WTC11 (cell line): ENCODE data around the gene FAM200B. TPM values are rescaled to one million over a fixed set of nuclear protein-coding genes. Genes with fewer than 3 reads are reported as not detected.

Experiments used
- ATAC-seq: fragments of 200-7000 bp; cut with Tn5 transposase; 2 replicates; pipeline ENCODE4 v1.10.0; 2021; ENCODE audit warnings: mild to moderate bottlenecking, moderate library complexity
- CTCF ChIA-PET: fragments of 300-600 bp; sonication (Branson Sonifier 250); formaldehyde crosslinking; loops from one replicate; lab custom pipeline; 2021; ENCODE audit warnings: antibody characterized with exemption; lab: Charles Lee
- POLR2A ChIA-PET: fragments of 350-600 bp; sonication (Branson Sonifier 250); formaldehyde crosslinking; loops from one replicate; lab custom pipeline; 2021; ENCODE audit warnings: antibody characterized with exemption; lab: Charles Lee
- DNase-seq: peaks from one replicate; pipeline ENCODE4 v3.0.0; 2021; ENCODE audit warnings: low spot score
- H3K27ac Mint-ChIP-seq: 2 replicates; pipeline ENCODE4 v1.8.0; 2021; ENCODE audit warnings: mixed read lengths
- H3K27me3 Mint-ChIP-seq: 2 replicates; pipeline ENCODE4 v1.8.0; 2021; ENCODE audit warnings: low read depth, mild to moderate bottlenecking, moderate library complexity, mixed read lengths
- H3K36me3 Mint-ChIP-seq: 2 replicates; pipeline ENCODE4 v1.8.0; 2021; ENCODE audit warnings: mixed read lengths
- H3K4me1 Mint-ChIP-seq: 2 replicates; pipeline ENCODE4 v1.8.0; 2022; ENCODE audit warnings: mixed read lengths
- H3K4me3 Mint-ChIP-seq: 2 replicates; pipeline ENCODE4 v1.8.0; 2021; ENCODE audit warnings: mild to moderate bottlenecking, moderate library complexity, mixed read lengths
- H3K9me3 Mint-ChIP-seq: 2 replicates; pipeline ENCODE4 v1.8.0; 2021; ENCODE audit warnings: mixed read lengths
- GRHL2 ChIP-seq: fragments of 250-450 bp; sonication (Bioruptor Pico); IDR thresholded peaks from 2 replicates; pipeline ENCODE4 v1.8.0; 2022; ENCODE audit warnings: mild to moderate bottlenecking, moderate library complexity; ENCODE audit not compliant: insufficient replicate concordance, severe bottlenecking
- KAT7 ChIP-seq: sonication (generic); formaldehyde crosslinking; IDR thresholded peaks from 2 replicates; pipeline ENCODE4 v1.8.1; 2023; ENCODE audit warnings: missing genetic modification reagents, mild to moderate bottlenecking, borderline replicate concordance
- PRRX2 ChIP-seq: fragments of 250-450 bp; sonication (Bioruptor Pico); IDR thresholded peaks from 2 replicates; pipeline ENCODE4 v1.8.0; 2021; ENCODE audit warnings: mild to moderate bottlenecking
- SMAD3 ChIP-seq: sonication (generic); formaldehyde crosslinking; IDR thresholded peaks from 2 replicates; pipeline ENCODE4 v1.8.0; 2022; ENCODE audit warnings: missing genetic modification reagents, mild to moderate bottlenecking, borderline replicate concordance
- TCF7 ChIP-seq: sonication (generic); formaldehyde crosslinking; IDR thresholded peaks from 2 replicates; pipeline ENCODE4 v1.8.0; 2022; ENCODE audit warnings: mild to moderate bottlenecking, low read depth, missing genetic modification reagents, moderate library complexity
- TP53 ChIP-seq: sonication (generic); formaldehyde crosslinking; IDR thresholded peaks from 2 replicates; pipeline ENCODE4 v1.8.1; 2023; ENCODE audit warnings: mild to moderate bottlenecking, missing genetic modification reagents
- ZBTB43 ChIP-seq: sonication (generic); formaldehyde crosslinking; IDR thresholded peaks from 2 replicates; pipeline ENCODE4 v1.8.1; 2023; ENCODE audit warnings: mild to moderate bottlenecking, missing genetic modification reagents
- ZNF121 ChIP-seq: sonication (generic); formaldehyde crosslinking; IDR thresholded peaks from 2 replicates; pipeline ENCODE4 v1.8.0; 2023; ENCODE audit warnings: missing genetic modification reagents
- ZNF232 ChIP-seq: sonication (generic); formaldehyde crosslinking; IDR thresholded peaks from 2 replicates; pipeline ENCODE4 v1.8.0; 2022; ENCODE audit warnings: mild to moderate bottlenecking, missing genetic modification reagents
- ZNF671 ChIP-seq: fragments of 250-450 bp; sonication (Bioruptor Pico); IDR thresholded peaks from 2 replicates; pipeline ENCODE4 v1.8.0; 2021; ENCODE audit warnings: mild to moderate bottlenecking
- total RNA-seq: library from RNA; stranded (reverse); gene quantifications from 3 replicates; pipeline ENCODE4 v1.2.3, GENCODE V29; 2021
- TF ChIP-seq, protein P1 (sequence below): fragments of 250-450 bp; sonication (Bioruptor Pico); IDR thresholded peaks from 2 replicates; pipeline ENCODE4 v1.9.0; 2021; ENCODE audit warnings: mild to moderate bottlenecking, borderline replicate concordance
- TF ChIP-seq, protein P2 (sequence below): sonication (generic); formaldehyde crosslinking; conservative IDR thresholded peaks from 2 replicates; pipeline ENCODE4 v1.8.1; 2023; ENCODE audit warnings: mild to moderate bottlenecking, low read depth, missing genetic modification reagents, moderate library complexity
- TF ChIP-seq, protein P3 (sequence below): sonication (generic); formaldehyde crosslinking; IDR thresholded peaks from 2 replicates; pipeline ENCODE4 v1.8.0; 2023; ENCODE audit warnings: missing genetic modification reagents
- TF ChIP-seq, protein P4 (sequence below): sonication (generic); formaldehyde crosslinking; IDR thresholded peaks from 2 replicates; pipeline ENCODE4 v1.8.1; 2023; ENCODE audit warnings: mild to moderate bottlenecking, missing genetic modification reagents, moderate library complexity

Gene FAM200B
- total RNA-seq, 1 experiment from 2014 or later: 28.4 TPM

DNA sequence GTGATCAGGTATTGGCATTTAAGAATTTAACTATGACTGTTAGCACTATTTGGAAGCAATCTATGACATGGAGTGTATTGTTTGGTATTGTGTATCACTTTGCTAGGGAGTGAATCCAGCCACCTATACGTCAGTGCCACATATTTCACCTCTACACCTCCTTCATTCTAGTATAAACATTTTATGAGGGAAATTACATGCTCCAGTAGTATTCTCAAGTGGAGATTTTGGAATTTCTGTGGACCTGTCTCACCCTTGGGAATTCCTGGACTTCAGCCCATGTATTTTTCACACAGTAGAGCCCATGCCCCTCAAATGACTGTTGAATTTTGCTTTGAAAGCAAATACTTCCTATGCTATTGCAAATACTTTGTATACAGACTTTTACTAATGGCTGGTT lies 32.5 kb downstream of the FAM200B start:
- POLR2A ChIA-PET: no interaction called here
- H3K36me3 Mint-ChIP-seq: no peaks in the 10 kb centered on the region
- H3K9me3 Mint-ChIP-seq: no peaks in the 10 kb centered on the region
- no peak for ATAC-seq
- no peak overlapping the region for H3K4me3 Mint-ChIP-seq
- TF ChIP-seq ZNF121 (CRISPR knock-in tag) (no peak), ZNF232 (CRISPR knock-in tag) (no peak), TCF7 (CRISPR knock-in tag) (no peak), GRHL2 (CRISPR knock-in tag) (no peak), ZBTB43 (CRISPR knock-in tag) (no peak), ZNF671 (CRISPR knock-in tag) (no peak), PRRX2 (CRISPR knock-in tag) (no peak), TP53 (CRISPR knock-in tag) (no peak)
- TF ChIP-seq, protein P1, sequence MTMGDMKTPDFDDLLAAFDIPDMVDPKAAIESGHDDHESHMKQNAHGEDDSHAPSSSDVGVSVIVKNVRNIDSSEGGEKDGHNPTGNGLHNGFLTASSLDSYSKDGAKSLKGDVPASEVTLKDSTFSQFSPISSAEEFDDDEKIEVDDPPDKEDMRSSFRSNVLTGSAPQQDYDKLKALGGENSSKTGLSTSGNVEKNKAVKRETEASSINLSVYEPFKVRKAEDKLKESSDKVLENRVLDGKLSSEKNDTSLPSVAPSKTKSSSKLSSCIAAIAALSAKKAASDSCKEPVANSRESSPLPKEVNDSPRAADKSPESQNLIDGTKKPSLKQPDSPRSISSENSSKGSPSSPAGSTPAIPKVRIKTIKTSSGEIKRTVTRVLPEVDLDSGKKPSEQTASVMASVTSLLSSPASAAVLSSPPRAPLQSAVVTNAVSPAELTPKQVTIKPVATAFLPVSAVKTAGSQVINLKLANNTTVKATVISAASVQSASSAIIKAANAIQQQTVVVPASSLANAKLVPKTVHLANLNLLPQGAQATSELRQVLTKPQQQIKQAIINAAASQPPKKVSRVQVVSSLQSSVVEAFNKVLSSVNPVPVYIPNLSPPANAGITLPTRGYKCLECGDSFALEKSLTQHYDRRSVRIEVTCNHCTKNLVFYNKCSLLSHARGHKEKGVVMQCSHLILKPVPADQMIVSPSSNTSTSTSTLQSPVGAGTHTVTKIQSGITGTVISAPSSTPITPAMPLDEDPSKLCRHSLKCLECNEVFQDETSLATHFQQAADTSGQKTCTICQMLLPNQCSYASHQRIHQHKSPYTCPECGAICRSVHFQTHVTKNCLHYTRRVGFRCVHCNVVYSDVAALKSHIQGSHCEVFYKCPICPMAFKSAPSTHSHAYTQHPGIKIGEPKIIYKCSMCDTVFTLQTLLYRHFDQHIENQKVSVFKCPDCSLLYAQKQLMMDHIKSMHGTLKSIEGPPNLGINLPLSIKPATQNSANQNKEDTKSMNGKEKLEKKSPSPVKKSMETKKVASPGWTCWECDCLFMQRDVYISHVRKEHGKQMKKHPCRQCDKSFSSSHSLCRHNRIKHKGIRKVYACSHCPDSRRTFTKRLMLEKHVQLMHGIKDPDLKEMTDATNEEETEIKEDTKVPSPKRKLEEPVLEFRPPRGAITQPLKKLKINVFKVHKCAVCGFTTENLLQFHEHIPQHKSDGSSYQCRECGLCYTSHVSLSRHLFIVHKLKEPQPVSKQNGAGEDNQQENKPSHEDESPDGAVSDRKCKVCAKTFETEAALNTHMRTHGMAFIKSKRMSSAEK (CRISPR knock-in tag): no peak
- TF ChIP-seq, protein P2, sequence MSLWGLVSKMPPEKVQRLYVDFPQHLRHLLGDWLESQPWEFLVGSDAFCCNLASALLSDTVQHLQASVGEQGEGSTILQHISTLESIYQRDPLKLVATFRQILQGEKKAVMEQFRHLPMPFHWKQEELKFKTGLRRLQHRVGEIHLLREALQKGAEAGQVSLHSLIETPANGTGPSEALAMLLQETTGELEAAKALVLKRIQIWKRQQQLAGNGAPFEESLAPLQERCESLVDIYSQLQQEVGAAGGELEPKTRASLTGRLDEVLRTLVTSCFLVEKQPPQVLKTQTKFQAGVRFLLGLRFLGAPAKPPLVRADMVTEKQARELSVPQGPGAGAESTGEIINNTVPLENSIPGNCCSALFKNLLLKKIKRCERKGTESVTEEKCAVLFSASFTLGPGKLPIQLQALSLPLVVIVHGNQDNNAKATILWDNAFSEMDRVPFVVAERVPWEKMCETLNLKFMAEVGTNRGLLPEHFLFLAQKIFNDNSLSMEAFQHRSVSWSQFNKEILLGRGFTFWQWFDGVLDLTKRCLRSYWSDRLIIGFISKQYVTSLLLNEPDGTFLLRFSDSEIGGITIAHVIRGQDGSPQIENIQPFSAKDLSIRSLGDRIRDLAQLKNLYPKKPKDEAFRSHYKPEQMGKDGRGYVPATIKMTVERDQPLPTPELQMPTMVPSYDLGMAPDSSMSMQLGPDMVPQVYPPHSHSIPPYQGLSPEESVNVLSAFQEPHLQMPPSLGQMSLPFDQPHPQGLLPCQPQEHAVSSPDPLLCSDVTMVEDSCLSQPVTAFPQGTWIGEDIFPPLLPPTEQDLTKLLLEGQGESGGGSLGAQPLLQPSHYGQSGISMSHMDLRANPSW (CRISPR knock-in tag): no peak
- TF ChIP-seq, protein P3, sequence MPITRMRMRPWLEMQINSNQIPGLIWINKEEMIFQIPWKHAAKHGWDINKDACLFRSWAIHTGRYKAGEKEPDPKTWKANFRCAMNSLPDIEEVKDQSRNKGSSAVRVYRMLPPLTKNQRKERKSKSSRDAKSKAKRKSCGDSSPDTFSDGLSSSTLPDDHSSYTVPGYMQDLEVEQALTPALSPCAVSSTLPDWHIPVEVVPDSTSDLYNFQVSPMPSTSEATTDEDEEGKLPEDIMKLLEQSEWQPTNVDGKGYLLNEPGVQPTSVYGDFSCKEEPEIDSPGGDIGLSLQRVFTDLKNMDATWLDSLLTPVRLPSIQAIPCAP (CRISPR knock-in tag): no peak
- TF ChIP-seq, all 79 proteins: peak for 0
- DNase-seq: no peak
- CTCF ChIA-PET: interaction anchor here (1.3 kb wide), 1 partner anchor 23 kb away, joined by 3 read pairs; no protein-coding TSS in a partner anchor
- H3K27ac Mint-ChIP-seq: no peak overlapping the region
- H3K4me1 Mint-ChIP-seq: peaks cover 7% of the 10 kb centered on the region
- no peaks in the 10 kb centered on the region for H3K27me3 Mint-ChIP-seq

- TF ChIP-seq ZNF232 (CRISPR knock-in tag): no peak
- TF ChIP-seq, protein P4, sequence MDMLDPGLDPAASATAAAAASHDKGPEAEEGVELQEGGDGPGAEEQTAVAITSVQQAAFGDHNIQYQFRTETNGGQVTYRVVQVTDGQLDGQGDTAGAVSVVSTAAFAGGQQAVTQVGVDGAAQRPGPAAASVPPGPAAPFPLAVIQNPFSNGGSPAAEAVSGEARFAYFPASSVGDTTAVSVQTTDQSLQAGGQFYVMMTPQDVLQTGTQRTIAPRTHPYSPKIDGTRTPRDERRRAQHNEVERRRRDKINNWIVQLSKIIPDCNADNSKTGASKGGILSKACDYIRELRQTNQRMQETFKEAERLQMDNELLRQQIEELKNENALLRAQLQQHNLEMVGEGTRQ: no peak
- TF ChIP-seq KAT7 (CRISPR knock-in tag): no peak
- no peak for TF ChIP-seq SMAD3 (CRISPR knock-in tag)
- DNase-seq (no peak), ATAC-seq (no peak)
- Mint-ChIP-seq H3K4me3 (no peak overlapping the region), H3K27ac (no peak overlapping the region), H3K9me3 (no peaks in the 10 kb centered on the region), H3K27me3 (no peaks in the 10 kb centered on the region), H3K4me1 (peaks cover 7% of the 10 kb centered on the region), H3K36me3 (no peaks in the 10 kb centered on the region)
- ChIA-PET POLR2A (no interaction called here), CTCF (interaction anchor here (1.3 to 1.4 kb wide), 2 partner anchors 20 to 22 kb away, joined by 3 read pairs; no protein-coding TSS in a partner anchor)
Observed at GRCh38 chr4:15714646-15715435, 33.2 kb downstream of the FAM200B start.
